ENCODE measurements around the gene IL1RN. TPM values are rescaled to one million over a fixed set of nuclear protein-coding genes. Genes with fewer than 3 reads are reported as not detected.

IL1RN gene
- total and polyA plus RNA-seq, 8 donors: 0.37 to 3.1 (median 1.4) TPM; not detected in 1

DNA sequence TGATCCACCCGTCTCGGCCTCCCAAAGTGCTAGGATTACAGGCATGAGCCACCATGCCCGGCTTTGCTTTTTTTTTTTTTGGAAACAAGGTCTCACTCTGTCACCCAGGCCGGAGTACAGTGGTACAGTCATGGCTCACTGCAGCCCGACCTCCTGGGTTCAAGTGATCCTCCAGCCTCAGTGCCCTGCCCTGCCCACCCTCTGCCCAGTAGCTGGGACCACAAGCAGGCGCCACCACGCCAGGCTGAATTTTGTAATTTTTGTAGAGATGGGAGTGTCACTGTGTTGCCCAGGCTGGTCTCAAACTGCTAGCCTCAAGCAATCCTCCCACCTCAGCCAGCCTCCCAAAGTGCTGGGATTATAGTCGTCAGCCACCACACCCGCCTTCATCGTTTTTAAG lies 34.8 kb downstream of the IL1RN start:
- ATAC-seq: no peak
- Histone ChIP-seq H3K36me3 (no peaks in the 10 kb centered on the region), H3K27ac (no peak overlapping the region), H3K27me3 (no peaks in the 10 kb centered on the region), H3K4me3 (no peak overlapping the region), H3K9me3 (no peaks in the 10 kb centered on the region), H3K4me1 (peaks cover 17 to 29% (median 19%) of the 10 kb centered on the region in 3 donors)
- intact Hi-C loops (cut with DNase I): no loop called here
- TF ChIP-seq, protein P1, sequence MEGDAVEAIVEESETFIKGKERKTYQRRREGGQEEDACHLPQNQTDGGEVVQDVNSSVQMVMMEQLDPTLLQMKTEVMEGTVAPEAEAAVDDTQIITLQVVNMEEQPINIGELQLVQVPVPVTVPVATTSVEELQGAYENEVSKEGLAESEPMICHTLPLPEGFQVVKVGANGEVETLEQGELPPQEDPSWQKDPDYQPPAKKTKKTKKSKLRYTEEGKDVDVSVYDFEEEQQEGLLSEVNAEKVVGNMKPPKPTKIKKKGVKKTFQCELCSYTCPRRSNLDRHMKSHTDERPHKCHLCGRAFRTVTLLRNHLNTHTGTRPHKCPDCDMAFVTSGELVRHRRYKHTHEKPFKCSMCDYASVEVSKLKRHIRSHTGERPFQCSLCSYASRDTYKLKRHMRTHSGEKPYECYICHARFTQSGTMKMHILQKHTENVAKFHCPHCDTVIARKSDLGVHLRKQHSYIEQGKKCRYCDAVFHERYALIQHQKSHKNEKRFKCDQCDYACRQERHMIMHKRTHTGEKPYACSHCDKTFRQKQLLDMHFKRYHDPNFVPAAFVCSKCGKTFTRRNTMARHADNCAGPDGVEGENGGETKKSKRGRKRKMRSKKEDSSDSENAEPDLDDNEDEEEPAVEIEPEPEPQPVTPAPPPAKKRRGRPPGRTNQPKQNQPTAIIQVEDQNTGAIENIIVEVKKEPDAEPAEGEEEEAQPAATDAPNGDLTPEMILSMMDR (IDR thresholded peaks at IDR 0.05): no peak
- peak in 1 of 6 donors; percentile 6 for DNase-seq
- WGBS, 2 donors: 90 to 93% methylated on average over 10 of the region's 10 CpGs
- no peak for FAIRE-seq

DNA sequence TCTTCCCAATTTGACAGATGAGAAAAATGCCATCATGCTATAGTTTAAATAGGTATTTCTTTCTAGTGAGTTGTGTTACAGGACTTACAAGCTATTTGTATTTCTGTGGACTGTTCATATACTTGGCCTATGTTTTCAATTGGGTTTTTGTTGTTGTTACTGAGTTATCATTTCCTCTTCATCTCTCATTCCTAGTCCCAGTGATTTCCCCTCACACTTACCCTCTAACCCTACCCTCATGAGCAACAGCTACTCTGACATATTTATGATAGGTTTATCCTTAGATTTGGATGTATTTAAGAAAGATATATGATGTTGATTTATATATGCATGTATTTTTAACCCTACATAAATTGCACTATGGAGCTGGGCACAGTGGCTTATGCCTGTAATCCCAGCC lies 35.5 kb downstream of the IL1RN start:
- FAIRE-seq (no peak), ATAC-seq (no peak), DNase-seq (no peak)
- H3K4me3 ChIP-seq: no peak overlapping the region
- peaks cover 20 to 35% (median 21%) of the 10 kb centered on the region in 3 donors for H3K4me1 ChIP-seq
- no peak overlapping the region for H3K27ac ChIP-seq
- intact Hi-C loops (cut with DNase I): no loop called here
- H3K36me3 ChIP-seq: no peaks in the 10 kb centered on the region
- TF ChIP-seq, protein P1 (IDR thresholded peaks at IDR 0.05): no peak
- no peaks in the 10 kb centered on the region for H3K9me3 ChIP-seq
- no peaks in the 10 kb centered on the region for H3K27me3 ChIP-seq

DNA sequence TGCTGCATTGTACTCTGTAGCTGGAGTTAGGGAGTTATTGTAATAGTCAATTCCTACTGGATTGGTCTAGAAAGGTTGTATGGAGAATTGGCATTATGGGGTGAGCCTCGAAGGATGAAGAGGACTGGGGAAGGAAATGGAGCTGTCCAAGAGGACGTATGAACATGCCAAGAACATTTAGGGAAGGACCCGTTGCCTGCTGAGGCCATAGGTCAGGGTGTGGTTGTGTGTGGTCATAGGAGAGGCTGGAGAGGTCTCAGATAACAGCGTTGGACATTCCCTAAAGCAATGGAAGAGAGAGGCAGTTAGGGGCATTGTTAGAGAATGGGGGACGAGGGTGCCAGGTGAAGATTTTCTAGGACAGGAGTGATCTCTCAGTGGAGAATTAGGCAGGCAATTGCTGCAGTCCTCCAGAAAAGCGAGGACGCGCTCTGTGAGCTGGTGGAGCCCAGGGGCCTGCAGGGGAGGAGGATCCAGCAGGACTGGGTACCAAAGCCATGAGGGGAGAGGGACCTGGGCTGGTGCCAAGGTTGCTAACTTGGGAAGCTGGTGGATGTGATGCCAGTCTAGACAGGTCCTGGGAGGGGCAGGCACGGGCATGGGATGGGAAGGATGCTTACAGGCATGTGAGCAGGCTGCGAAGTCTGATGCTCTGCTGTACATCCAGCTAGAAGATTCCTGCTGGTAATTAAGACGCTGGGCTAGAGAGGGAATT lies 37.0 kb downstream of the IL1RN start:
- H3K27me3 ChIP-seq: no peaks in the 10 kb centered on the region
- no peak for ATAC-seq
- WGBS, 2 donors: 86 to 88% methylated on average over 11 of the region's 11 CpGs
- TF ChIP-seq, protein P1 (IDR thresholded peaks at IDR 0.05): no peak
- intact Hi-C loops (cut with DNase I): no loop called here
- no peak for FAIRE-seq
- H3K4me1 ChIP-seq: peaks cover 20 to 29% (median 20%) of the 10 kb centered on the region in 3 donors
- no peaks in the 10 kb centered on the region for H3K9me3 ChIP-seq
- DNase-seq: peak in 1 of 6 donors; percentile 12
- peak overlapping the region in 1 of 4 donors; percentile 41 for H3K27ac ChIP-seq
- no peaks in the 10 kb centered on the region for H3K36me3 ChIP-seq
- no peak overlapping the region for H3K4me3 ChIP-seq

DNA sequence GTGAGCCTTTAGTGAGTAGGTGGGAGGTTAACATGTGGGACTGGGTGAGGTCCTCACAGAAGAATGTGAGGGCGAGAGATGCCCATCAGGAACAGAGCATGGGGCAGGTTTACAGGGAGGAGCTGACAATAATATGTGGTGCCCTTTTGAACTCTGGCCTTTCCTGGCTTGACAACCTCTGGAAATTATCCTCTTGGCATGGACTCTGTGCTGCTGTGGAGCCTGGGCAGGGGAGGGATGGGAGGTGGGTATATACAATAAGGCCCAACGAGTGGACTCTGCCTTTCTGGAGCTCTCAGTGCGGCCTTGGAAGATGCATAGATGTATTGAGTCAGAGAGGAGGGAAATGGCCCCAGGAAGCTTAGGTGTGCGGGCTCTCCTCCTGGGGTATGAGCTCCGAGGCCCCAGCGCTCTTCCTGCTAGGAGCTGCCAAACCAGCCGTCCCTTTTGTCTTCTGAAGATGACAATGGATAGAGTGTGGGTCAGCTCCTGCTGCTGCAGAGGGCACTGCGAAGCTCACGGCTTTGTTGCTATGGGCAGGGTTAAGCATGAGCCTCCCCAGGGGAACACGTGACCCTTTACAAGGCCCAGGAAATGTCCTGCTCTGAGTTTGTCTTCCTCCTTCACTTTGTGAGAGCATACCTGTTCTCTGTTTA lies 37.7 kb downstream of the IL1RN start:
- no peaks in the 10 kb centered on the region for H3K27me3 ChIP-seq
- H3K4me1 ChIP-seq: peaks cover 20 to 26% (median 20%) of the 10 kb centered on the region in 3 donors
- H3K27ac ChIP-seq: peak overlapping the region in 2 of 4 donors; percentile 41 to 93
- 68% methylated on average over 10 of the region's 10 CpGs for WGBS, 2 donors
- peak in 1 of 4 donors; percentile 49 for ATAC-seq
- H3K4me3 ChIP-seq: no peak overlapping the region
- intact Hi-C loops (cut with DNase I): no loop called here
- no peaks in the 10 kb centered on the region for H3K9me3 ChIP-seq
- peak in 1 of 6 donors; percentile 21 for DNase-seq
- FAIRE-seq: no peak
- TF ChIP-seq, protein P1 (IDR thresholded peaks at IDR 0.05): no peak
- H3K36me3 ChIP-seq: no peaks in the 10 kb centered on the region
